Endothelial cell of umbilical vein (primary cell): Measurements from ENCODE around the gene SPON2. TPM values are rescaled to one million over a fixed set of nuclear protein-coding genes. Genes with fewer than 3 reads are reported as not detected.

ENCODE experiments used
- BruUV-seq: library from RNA; stranded (reverse); fragments of 400-500 nt; replicated peaks from 2 replicates; lab custom pipeline; 2021; lab: Mats Ljungman, UMichigan
- CTCF ChIA-PET: fragments of 300-600, 350-600 bp; sonication (Branson Sonifier 250); formaldehyde crosslinking; loops from one replicate; lab custom pipeline; 2021; ENCODE audit warnings: antibody characterized with exemption, inconsistent platforms; lab: Charles Lee
- POLR2A ChIA-PET: fragments of 300-600, 350-600 bp; sonication (Branson Sonifier 250); formaldehyde crosslinking; loops from one replicate; lab custom pipeline; 2021; ENCODE audit warnings: antibody characterized with exemption, inconsistent platforms; lab: Charles Lee
- DNase-seq: peaks from one replicate; pipeline ENCODE4 v3.0.0-alpha.2; 2011; ENCODE audit warnings: low read depth, low spot score
- FAIRE-seq: peaks from 2 replicates; lab custom pipeline; 2011; peaks lifted over from hg19 to GRCh38; lab: Jason Lieb, UNC
- H2AFZ ChIP-seq: 2 replicates; pipeline ENCODE4 v1.6.0; 2012; ENCODE audit warnings: low read depth, low read length, control low read depth, inconsistent platforms
- H3K27ac ChIP-seq: 2 replicates; pipeline ENCODE4 v1.5.1; 2011; ENCODE audit warnings: low read depth, mild to moderate bottlenecking, control low read depth, low read length, moderate library complexity; ENCODE audit not compliant: insufficient read depth
- H3K27me3 ChIP-seq, 2 experiments: 2 replicates each; pipeline versions ENCODE4 v1.6.0 to v1.6.1; 2011; ENCODE audit warnings: low read length in 2 of 2, mixed read lengths in 1 of 2; ENCODE audit not compliant: control insufficient read depth in 2 of 2, insufficient read depth in 2 of 2
- H3K36me3 ChIP-seq, 2 experiments: 2 replicates in 1 of 2; 3 replicates in 1 of 2; pipeline ENCODE4 v1.5.1; 2011; ENCODE audit warnings: low read length in 2 of 2, mild to moderate bottlenecking in 1 of 2, moderate library complexity in 1 of 2; ENCODE audit not compliant: control insufficient read depth in 2 of 2, insufficient read depth in 2 of 2; ENCODE audit errors: extremely low read depth in 1 of 2
- H3K4me1 ChIP-seq: 3 replicates; pipeline ENCODE4 v1.5.1; 2011; ENCODE audit warnings: mild to moderate bottlenecking, low read length; ENCODE audit not compliant: control insufficient read depth, insufficient read depth; ENCODE audit errors: extremely low read depth
- H3K4me2 ChIP-seq: 2 replicates; pipeline ENCODE4 v1.6.1; 2011; ENCODE audit warnings: low read length, control low read depth, mixed read lengths; ENCODE audit not compliant: insufficient read depth
- H3K4me3 ChIP-seq, 3 experiments: fragments of 200-600 bp in 1 of 3; sonication (generic), shearing (Covaris generic) in 1 of 3; replicated peaks in 1 of 3; 2 replicates each; pipeline ENCODE4 v1.5.1; 2011 to 2016; ENCODE audit warnings: control low read depth in 3 of 3, low read length in 3 of 3, mild to moderate bottlenecking in 2 of 3, inconsistent platforms in 1 of 3, low read depth in 1 of 3, moderate library complexity in 1 of 3; ENCODE audit not compliant: insufficient read depth in 1 of 3
- H3K79me2 ChIP-seq: 2 replicates; pipeline ENCODE4 v1.6.0; 2012; ENCODE audit warnings: low read length, inconsistent platforms; ENCODE audit not compliant: control insufficient read depth, insufficient read depth
- H3K9ac ChIP-seq: replicated peaks from 2 replicates; pipeline ENCODE3; 2011; ENCODE audit warnings: low read length, control low read depth; ENCODE audit not compliant: insufficient read depth; ENCODE audit errors: extremely low read depth
- H3K9me1 ChIP-seq: replicated peaks from 3 replicates; pipeline ENCODE4 v1.6.0; 2011; ENCODE audit warnings: mild to moderate bottlenecking, low read length; ENCODE audit not compliant: control insufficient read depth, insufficient read depth; ENCODE audit errors: extremely low read depth
- H3K9me3 ChIP-seq: replicated peaks from 2 replicates; pipeline ENCODE4 v1.5.1; 2012; ENCODE audit warnings: low read length, inconsistent platforms; ENCODE audit not compliant: control insufficient read depth, insufficient read depth
- H4K20me1 ChIP-seq: replicated peaks from 2 replicates; pipeline ENCODE3; 2011; ENCODE audit warnings: mild to moderate bottlenecking, low read length; ENCODE audit not compliant: control insufficient read depth, insufficient read depth; ENCODE audit errors: extremely low read depth
- CTCF ChIP-seq, 2 donors: IDR thresholded peaks; 1 replicate in 1 of 2; 2 replicates in 1 of 2; pipeline ENCODE4 v1.5.1; 2011; ENCODE audit warnings: low read length in 2 of 2, mild to moderate bottlenecking in 2 of 2, moderate library complexity in 2 of 2, control low read depth in 1 of 2, inconsistent platforms in 1 of 2, low read depth in 1 of 2; ENCODE audit not compliant: insufficient read depth in 1 of 2; ENCODE audit errors: extremely low read depth in 1 of 2
- EZH2 ChIP-seq: IDR thresholded peaks from 2 replicates; pipeline ENCODE4 v1.6.1; 2012; ENCODE audit warnings: borderline replicate concordance, low read depth, mild to moderate bottlenecking, moderate library complexity, low read length, inconsistent platforms; ENCODE audit not compliant: severe bottlenecking
- FOS ChIP-seq: IDR thresholded peaks from 2 replicates; pipeline ENCODE4 v1.6.1; 2011; ENCODE audit warnings: mild to moderate bottlenecking, low read length, moderate library complexity, borderline replicate concordance; ENCODE audit not compliant: insufficient read depth
- GATA2 ChIP-seq: IDR thresholded peaks from 2 replicates; pipeline ENCODE4 v1.7.0; 2011; ENCODE audit warnings: low read depth, mild to moderate bottlenecking, moderate library complexity, mixed read lengths, low read length; ENCODE audit not compliant: insufficient read length, insufficient read depth
- JUN ChIP-seq: IDR thresholded peaks from 2 replicates; pipeline ENCODE4 v1.6.1; 2011; ENCODE audit warnings: borderline replicate concordance, low read depth; ENCODE audit not compliant: insufficient read length, insufficient read depth
- MYC ChIP-seq: IDR thresholded peaks from one replicate; pipeline ENCODE4 v1.6.1; 2011; ENCODE audit warnings: mild to moderate bottlenecking, low read depth, low read length
- POLR2A ChIP-seq: IDR thresholded peaks from 2 replicates; pipeline ENCODE4 v1.6.1; 2012; ENCODE audit warnings: low read depth, mild to moderate bottlenecking, control low read depth, low read length
- POLR2AphosphoS5 ChIP-seq: IDR thresholded peaks from 2 replicates; pipeline ENCODE4 v1.6.1; 2012; ENCODE audit warnings: low read depth, mild to moderate bottlenecking, control low read depth, low read length, moderate library complexity; ENCODE audit not compliant: insufficient read depth
- dilution Hi-C: fragments of 300-500 bp; cut with MboI; formaldehyde crosslinking; loops from one replicate; pipeline ENCODE4 v1.15.0; 2019; ENCODE audit warnings: low sequenced_read_pairs; ENCODE audit not compliant: extremely low pct_ligation_motif_present
- intact Hi-C: fragments of 100-400 bp; cut with micrococcal nuclease; formaldehyde crosslinking; loops from one replicate; pipeline ENCODE4 v1.10.0; 2022
- polyA plus RNA-seq, 4 experiments: library from polyadenylated mRNA; depleted of rRNA in 3 of 4; stranded (reverse) in 3 of 4; unstranded in 1 of 4; fragments of >200 nt; gene quantifications; 2 replicates each; pipeline versions ENCODE4 v1.2.1 to v1.2.3, GENCODE V29; 2011 to 2012; ENCODE audit warnings: missing spikeins in 1 of 4
- total RNA-seq: library from RNA; stranded (reverse); gene quantifications from 2 replicates; pipeline ENCODE4 v1.2.3, GENCODE V29; 2021

The SPON2 gene
- total and polyA plus RNA-seq, 2 donors (not counting 3 experiments of a cell fraction or from before 2014, with no cell fraction given) = 0.04 TPM; not detected in 1

- CTCF ChIA-PET = interaction anchor here (1.2 to 1.3 kb wide), 3 partner anchors 13 to 96 kb away, joined by 3 to 4 read pairs (median 4); no protein-coding TSS in a partner anchor
- H3K27me3 ChIP-seq = peaks cover 33 to 35% of the 10 kb centered on the region in 2 experiments
These were observed 781 bp upstream of the SPON2 start for GRCh38 chr4:1172971-1173757.

More at GRCh38 chr4:1172971-1173757, 781 bp upstream of the SPON2 start:
- intact Hi-C loops (no loop called here), dilution Hi-C loops (no loop called here)
- no TSS peak for BruUV-seq
- POLR2A ChIA-PET = no interaction called here
- no peaks in the 10 kb centered on the region for H4K20me1 ChIP-seq
- no peaks in the 10 kb centered on the region for H3K36me3 ChIP-seq
- H3K9me1 ChIP-seq = no peaks in the 10 kb centered on the region
- FAIRE-seq (no peak), DNase-seq (no peak)
- no peaks in the 10 kb centered on the region for H3K9me3 ChIP-seq
- H3K4me2 ChIP-seq = no peak overlapping the region
- H3K27ac ChIP-seq = no peak overlapping the region
- TF ChIP-seq CTCF (IDR thresholded peaks at IDR 0.05; ENCODE audit: extremely low read depth in 1 of 2, insufficient read depth in 1 of 2, low read depth in 1 of 2, low read length in 2 of 2) (no peak), GATA2 (no peak), MYC (no peak), POLR2A (no peak), JUN (no peak), FOS (no peak), EZH2 (no peak), POLR2AphosphoS5 (no peak)
- H3K9ac ChIP-seq = no peak overlapping the region
- H3K4me3 ChIP-seq = no peak overlapping the region
- no peaks in the 10 kb centered on the region for H3K4me1 ChIP-seq
- H2AFZ ChIP-seq = no peak overlapping the region
- no peaks in the 10 kb centered on the region for H3K79me2 ChIP-seq
